H1 (cell line): Measurements from ENCODE around the gene REPS2. TPM values are rescaled to one million over a fixed set of nuclear protein-coding genes. Genes with fewer than 3 reads are reported as not detected.

Experiments used
- CTCF ChIA-PET: fragments of 300-600 bp; sonication (Branson Sonifier 250); formaldehyde crosslinking; loops from one replicate; lab custom pipeline; 2021; ENCODE audit not compliant: partially characterized antibody; lab: Charles Lee
- POLR2A ChIA-PET: fragments of 300-600 bp; sonication (Branson Sonifier 250); formaldehyde crosslinking; loops from one replicate; lab custom pipeline; 2021; ENCODE audit warnings: inconsistent platforms; ENCODE audit not compliant: partially characterized antibody; lab: Charles Lee
- DNase-seq, 2 experiments: peaks; one replicate each; pipeline versions ENCODE4 v3.0.0 to v3.0.0-alpha.2; 2010 to 2022; ENCODE audit warnings: low spot score in 2 of 2, low read depth in 1 of 2, mixed read lengths in 1 of 2
- FAIRE-seq: peaks from 2 replicates; lab custom pipeline; 2011; peaks lifted over from hg19 to GRCh38; lab: Jason Lieb, UNC
- H2AFZ ChIP-seq: 2 replicates; pipeline ENCODE4 v1.8.1; 2012; ENCODE audit warnings: low read length, inconsistent platforms
- H2AK5ac ChIP-seq: 2 replicates; pipeline ENCODE4 v1.6.1; 2013; ENCODE audit warnings: low read depth, low read length
- H2BK120ac ChIP-seq: replicated peaks from 2 replicates; pipeline ENCODE3; 2013; ENCODE audit warnings: low read depth, low read length, inconsistent platforms
- H2BK12ac ChIP-seq: 2 replicates; pipeline ENCODE4 v1.6.1; 2013; ENCODE audit warnings: low read depth, low read length
- H2BK15ac ChIP-seq: 2 replicates; pipeline ENCODE4 v1.6.1; 2013; ENCODE audit warnings: low read length
- H2BK20ac ChIP-seq: 2 replicates; pipeline ENCODE4 v1.6.1; 2013; ENCODE audit warnings: low read length
- H2BK5ac ChIP-seq: 2 replicates; pipeline ENCODE4 v1.6.1; 2013; ENCODE audit warnings: low read depth, low read length
- H3K14ac ChIP-seq: 2 replicates; pipeline ENCODE4 v1.6.1; 2013; ENCODE audit warnings: inconsistent platforms; ENCODE audit not compliant: insufficient read length
- H3K18ac ChIP-seq: 2 replicates; pipeline ENCODE4 v1.6.1; 2013; ENCODE audit warnings: low read length; ENCODE audit errors: extremely low read depth
- H3K23ac ChIP-seq: 2 replicates; pipeline ENCODE4 v1.6.1; 2013; ENCODE audit warnings: inconsistent platforms; ENCODE audit not compliant: insufficient read length
- H3K23me2 ChIP-seq: 2 replicates; pipeline ENCODE4 v1.6.1; 2013; ENCODE audit warnings: low read depth, low read length
- H3K27ac ChIP-seq: 2 replicates; pipeline ENCODE4 v1.6.1; 2011; ENCODE audit warnings: low read depth, low read length, inconsistent platforms
- H3K27me3 ChIP-seq, 4 experiments: replicated peaks in 1 of 4; 1 replicate in 1 of 4; 2 replicates in 3 of 4; pipeline versions ENCODE4 v1.6.1 to v1.8.1; 2011 to 2013; ENCODE audit warnings: low read length in 3 of 4, mild to moderate bottlenecking in 3 of 4, inconsistent platforms in 2 of 4, mixed read lengths in 2 of 4, moderate library complexity in 1 of 4; ENCODE audit not compliant: control insufficient read depth in 3 of 4, insufficient read depth in 3 of 4; ENCODE audit errors: extremely low read depth in 1 of 4
- H3K36me3 ChIP-seq, 4 experiments: 2 replicates each; pipeline versions ENCODE4 v1.6.1 to v1.8.1; 2011 to 2013; ENCODE audit warnings: mild to moderate bottlenecking in 4 of 4, low read length in 3 of 4, moderate library complexity in 2 of 4, control low read depth in 1 of 4, inconsistent platforms in 1 of 4; ENCODE audit not compliant: insufficient read depth in 4 of 4, control insufficient read depth in 2 of 4
- H3K4ac ChIP-seq: replicated peaks from 2 replicates; pipeline ENCODE3; 2013; ENCODE audit warnings: low read length, low read depth, mixed read lengths, inconsistent platforms; ENCODE audit not compliant: insufficient read length
- H3K4me1 ChIP-seq, 4 experiments: replicated peaks in 1 of 4; 1 replicate in 1 of 4; 2 replicates in 3 of 4; pipeline versions ENCODE4 v1.6.1 to v1.8.1; 2011 to 2013; ENCODE audit warnings: low read length in 3 of 4, inconsistent platforms in 2 of 4, mixed read lengths in 1 of 4; ENCODE audit not compliant: insufficient read depth in 4 of 4, control insufficient read depth in 3 of 4
- H3K4me2 ChIP-seq, 2 experiments: 2 replicates each; pipeline versions ENCODE4 v1.6.1 to v1.8.1; 2011 to 2013; ENCODE audit warnings: low read depth in 2 of 2, low read length in 2 of 2, control low read depth in 1 of 2, inconsistent platforms in 1 of 2, mild to moderate bottlenecking in 1 of 2; ENCODE audit not compliant: insufficient read depth in 1 of 2
- H3K4me3 ChIP-seq, 4 experiments: fragments of 200-600, 300-600 bp in 1 of 4; sonication (generic), shearing (Covaris generic), sonication (Bioruptor Twin) in 1 of 4; 2 replicates each; pipeline versions ENCODE4 v1.5.1 to v1.8.1; 2011 to 2016; ENCODE audit warnings: low read length in 4 of 4, low read depth in 3 of 4, control low read depth in 2 of 4, inconsistent platforms in 2 of 4, mild to moderate bottlenecking in 2 of 4, mixed read lengths in 1 of 4, moderate library complexity in 1 of 4; ENCODE audit not compliant: insufficient read depth in 2 of 4; ENCODE audit errors: extremely low read depth in 1 of 4
- H3K56ac ChIP-seq: replicated peaks from 2 replicates; pipeline ENCODE3; 2013; ENCODE audit warnings: low read depth, mild to moderate bottlenecking, mixed read lengths, low read length, inconsistent platforms; ENCODE audit not compliant: insufficient read length
- H3K79me1 ChIP-seq: 2 replicates; pipeline ENCODE4 v1.6.1; 2013; ENCODE audit warnings: low read depth, low read length, control low read depth
- H3K79me2 ChIP-seq, 2 experiments: 2 replicates each; pipeline versions ENCODE4 v1.6.1 to v1.8.1; 2012 to 2013; ENCODE audit warnings: low read length in 2 of 2, mild to moderate bottlenecking in 2 of 2, inconsistent platforms in 1 of 2; ENCODE audit not compliant: insufficient read depth in 2 of 2, control insufficient read depth in 1 of 2
- H3K9ac ChIP-seq, 4 experiments: replicated peaks in 1 of 4; 1 replicate in 1 of 4; 2 replicates in 3 of 4; pipeline versions ENCODE4 v1.6.1 to v1.8.1; 2011 to 2013; ENCODE audit warnings: low read depth in 3 of 4, low read length in 3 of 4, control low read depth in 2 of 4, mild to moderate bottlenecking in 2 of 4, moderate library complexity in 2 of 4, inconsistent platforms in 1 of 4; ENCODE audit errors: extremely low read depth in 1 of 4
- H3K9me3 ChIP-seq, 2 experiments: 2 replicates each; pipeline versions ENCODE4 v1.6.1 to v1.8.1; 2012 to 2013; ENCODE audit warnings: mild to moderate bottlenecking in 2 of 2, moderate library complexity in 2 of 2, control low read depth in 1 of 2, inconsistent platforms in 1 of 2, low read depth in 1 of 2, low read length in 1 of 2, mixed read lengths in 1 of 2; ENCODE audit not compliant: insufficient read depth in 2 of 2
- H4K20me1 ChIP-seq, 2 experiments: replicated peaks in 1 of 2; 2 replicates each; pipeline versions ENCODE3 to v1.8.1; 2011 to 2013; ENCODE audit warnings: inconsistent platforms in 2 of 2, low read length in 2 of 2, mild to moderate bottlenecking in 1 of 2; ENCODE audit not compliant: insufficient read depth in 2 of 2, control insufficient read depth in 1 of 2
- H4K5ac ChIP-seq: 2 replicates; pipeline ENCODE4 v1.6.1; 2013; ENCODE audit warnings: low read length, low read depth, mixed read lengths, inconsistent platforms; ENCODE audit not compliant: insufficient read length
- H4K8ac ChIP-seq: 2 replicates; pipeline ENCODE4 v1.8.0; 2013; ENCODE audit warnings: mild to moderate bottlenecking, moderate library complexity, low read length, inconsistent platforms; ENCODE audit not compliant: insufficient read depth; ENCODE audit errors: extremely low read depth
- H4K91ac ChIP-seq: replicated peaks from 2 replicates; pipeline ENCODE3; 2013; ENCODE audit warnings: low read length, mixed read lengths, inconsistent platforms; ENCODE audit not compliant: insufficient read length
- BRCA1 ChIP-seq: IDR thresholded peaks from 2 replicates; pipeline ENCODE4 v1.6.1; 2012; ENCODE audit warnings: low read depth, low read length, improper control_type of control experiment
- CBX5 ChIP-seq: fragments of 300-800, 300-1000 bp; sonication (generic); IDR thresholded peaks from 2 replicates; pipeline ENCODE4 v1.7.1; 2016; ENCODE audit warnings: antibody characterized with exemption, low read length, low read depth
- CHD2 ChIP-seq: IDR thresholded peaks from 2 replicates; pipeline ENCODE4 v1.6.1; 2012; ENCODE audit warnings: low read length, improper control_type of control experiment
- CREB1 ChIP-seq: IDR thresholded peaks from 2 replicates; pipeline ENCODE4 v1.6.1; 2012; ENCODE audit warnings: inconsistent platforms
- CTCF ChIP-seq, 3 experiments: IDR thresholded peaks; 1 replicate in 2 of 3; 2 replicates in 1 of 3; pipeline versions ENCODE4 v1.5.1 to v1.6.1; 2011; ENCODE audit warnings: low read length in 3 of 3, mild to moderate bottlenecking in 3 of 3, inconsistent platforms in 2 of 3, low read depth in 1 of 3, moderate library complexity in 1 of 3; ENCODE audit not compliant: insufficient read depth in 1 of 3; ENCODE audit errors: control extremely low read depth in 1 of 3
- E2F6 ChIP-seq: IDR thresholded peaks from 2 replicates; pipeline ENCODE4 v1.6.1; 2012; ENCODE audit warnings: inconsistent platforms
- GABPA ChIP-seq: IDR thresholded peaks from 2 replicates; pipeline ENCODE4 v1.6.1; 2011; ENCODE audit warnings: mild to moderate bottlenecking, low read length, moderate library complexity, borderline replicate concordance; ENCODE audit not compliant: insufficient read depth
- MAX ChIP-seq: IDR thresholded peaks from 2 replicates; pipeline ENCODE4 v1.6.1; 2012; ENCODE audit warnings: inconsistent platforms
- SIX5 ChIP-seq: IDR thresholded peaks from 2 replicates; pipeline ENCODE4 v1.6.1; 2011; ENCODE audit warnings: mild to moderate bottlenecking, low read depth, low read length
- TEAD4 ChIP-seq: IDR thresholded peaks from 2 replicates; pipeline ENCODE4 v1.6.1; 2012; ENCODE audit warnings: low read depth, low read length, inconsistent platforms, mixed read lengths
- WGBS, 2 experiments: shearing (Covaris generic) in 1 of 2; methylation state at CpG; one replicate each; pipeline versions ENCODE4 v1.1.6 to v1.1.7; 2013 to 2015; ENCODE audit warnings: low lambda C conversion rate in 2 of 2, mixed read lengths in 2 of 2, inconsistent platforms in 1 of 2, low coverage in 1 of 2, missing lambda C conversion rate in 1 of 2; ENCODE audit not compliant: insufficient replicate concordance in 2 of 2, insufficient coverage in 1 of 2, insufficient read length in 1 of 2; ENCODE audit errors: extremely low coverage in 1 of 2, missing lambda C conversion rate in 1 of 2; 5-methylcytosine and 5-hydroxymethylcytosine counted together
- polyA plus RNA-seq, 7 experiments: library from polyadenylated mRNA; depleted of rRNA in 3 of 7; stranded (reverse) in 5 of 7; unstranded in 2 of 7; fragments of >200 nt in 5 of 7; fragments of 200-250 nt in 2 of 7; gene quantifications; 1 replicate in 5 of 7; 2 replicates in 1 of 7; 4 replicates in 1 of 7; pipeline versions ENCODE4 v1.2.1 to v1.2.3, GENCODE V29; 2011 to 2013; ENCODE audit warnings: missing spikeins in 2 of 7, mixed read lengths in 2 of 7
- total RNA-seq: library from RNA; stranded (reverse); fragmentation: NEBNext Ultra II Directional; extraction: Animal tissue kit (Norgen Biotek cat#: 25700); gene quantifications from 2 replicates; pipeline ENCODE4 v1.2.1, GENCODE V29; 2021

The REPS2 gene
- total and polyA plus RNA-seq, 2 of the 8 experiments (the other 6 are each of a cell fraction or from before 2014, with no cell fraction given), result 0.79 to 4.3 TPM

- H3K27ac ChIP-seq, result no peak overlapping the region
- WGBS, 2 experiments, result 93% methylated on average over 3 of the region's 3 CpGs; no CpG with 5 or more reads in 1 of the 2 experiments
- FAIRE-seq, result peak; percentile 69
- no peak for TF ChIP-seq CHD2
- no peak for TF ChIP-seq MAX
- TF ChIP-seq BRCA1, result no peak
- TF ChIP-seq TEAD4, result no peak
- no peak for TF ChIP-seq E2F6
- TF ChIP-seq CREB1, result no peak
- no peak for TF ChIP-seq CBX5
- TF ChIP-seq GABPA, result no peak
- no peak for TF ChIP-seq CTCF (IDR thresholded peaks at IDR 0.05; ENCODE audit: control extremely low read depth in 1 of 3, insufficient read depth in 1 of 3, low read depth in 1 of 3, low read length in 3 of 3)
- TF ChIP-seq SIX5, result no peak
Measured at GRCh38 chrX:17005712-17006368, 59.4 kb downstream of the REPS2 start.

More at GRCh38 chrX:17005712-17006368, 59.4 kb downstream of the REPS2 start:
- Histone ChIP-seq H2BK120ac (no peak overlapping the region), H3K14ac (no peak overlapping the region), H4K5ac (no peak overlapping the region), H3K9me3 (no peaks in the 10 kb centered on the region), H3K23me2 (no peaks in the 10 kb centered on the region), H2BK5ac (no peak overlapping the region), H3K4me3 (no peak overlapping the region), H2BK20ac (no peak overlapping the region), H3K56ac (no peak overlapping the region), H2AFZ (no peak overlapping the region), H2BK12ac (no peak overlapping the region), H3K27me3 (no peaks in the 10 kb centered on the region), H3K4ac (no peak overlapping the region), H4K91ac (no peak overlapping the region), H2AK5ac (no peak overlapping the region), H3K23ac (no peak overlapping the region), H3K79me2 (no peaks in the 10 kb centered on the region), H3K36me3 (no peaks in the 10 kb centered on the region), H4K20me1 (no peaks in the 10 kb centered on the region), H3K4me1 (no peaks in the 10 kb centered on the region), H3K79me1 (no peaks in the 10 kb centered on the region), H3K18ac (no peak overlapping the region), H2BK15ac (no peak overlapping the region), H4K8ac (no peak overlapping the region), H3K9ac (no peak overlapping the region), H3K4me2 (no peak overlapping the region)
- DNase-seq, result no peak
- ChIA-PET POLR2A (no interaction called here), CTCF (interaction anchor here (1.0 kb wide), 1 partner anchor 123 kb away, joined by 3 read pairs; no protein-coding TSS in a partner anchor)
